Activated T-helper 2 cell treated with anti-CD3 and anti-CD28 coated beads, Interferon-gamma antibody, Interleukin-2, Interleukin-4, amounts not matched to agents 10 μg/mL and 5 μg/mL and 100 μg/mL, durations not matched to agents 14 hours and 24 hours and 36 hours (primary cell): ENCODE data around the gene DNAH9. TPM values are rescaled to one million over a fixed set of nuclear protein-coding genes. Genes with fewer than 3 reads are reported as not detected.

Source experiments
- DNase-seq: peaks from one replicate; pipeline ENCODE4 v3.0.0; 2021; ENCODE audit warnings: low spot score
- H3K27ac Mint-ChIP-seq: one replicate; pipeline ENCODE4 v1.8.0; 2021; ENCODE audit warnings: mixed read lengths
- H3K27me3 Mint-ChIP-seq: one replicate; pipeline ENCODE4 v1.8.0; 2021; ENCODE audit warnings: low read depth, mixed read lengths
- H3K36me3 Mint-ChIP-seq: one replicate; pipeline ENCODE4 v1.8.0; 2021; ENCODE audit warnings: low read depth, mixed read lengths
- H3K4me1 Mint-ChIP-seq: one replicate; pipeline ENCODE4 v1.8.0; 2021; ENCODE audit warnings: low read depth, mixed read lengths
- H3K4me3 Mint-ChIP-seq: one replicate; pipeline ENCODE4 v1.8.0; 2021; ENCODE audit warnings: low read depth, mild to moderate bottlenecking, moderate library complexity, mixed read lengths
- H3K9me3 Mint-ChIP-seq: one replicate; pipeline ENCODE4 v1.8.0; 2021; ENCODE audit warnings: mixed read lengths
- intact Hi-C: fragments of 100-400 bp; cut with micrococcal nuclease; formaldehyde crosslinking; loops from one replicate; pipeline ENCODE4 v1.15.1; 2023
- total RNA-seq: library from RNA; stranded (reverse); gene quantifications from 2 replicates; pipeline ENCODE4 v1.2.3, GENCODE V29; 2022

DNAH9 gene
- total RNA-seq, 1 donor from 2014 or later, result not detected

GRCh38 chr17:11643851-11644250 lies 45.6 kb downstream of the DNAH9 start:
- Mint-ChIP-seq H3K36me3 (no peaks in the 10 kb centered on the region), H3K9me3 (peaks cover 10% of the 10 kb centered on the region), H3K27ac (no peak overlapping the region), H3K27me3 (no peaks in the 10 kb centered on the region), H3K4me1 (no peaks in the 10 kb centered on the region), H3K4me3 (no peak overlapping the region)
- no peak for DNase-seq
- intact Hi-C loops, result loop anchor here (5.0 kb wide), 1 partner anchor 767 kb away; no protein-coding TSS in a partner anchor

GRCh38 chr17:11644265-11645212 lies 46.3 kb downstream of the DNAH9 start:
- Mint-ChIP-seq H3K4me3 (no peak overlapping the region), H3K9me3 (peaks cover 8% of the 10 kb centered on the region), H3K27me3 (no peaks in the 10 kb centered on the region), H3K4me1 (no peaks in the 10 kb centered on the region), H3K27ac (no peak overlapping the region), H3K36me3 (no peaks in the 10 kb centered on the region)
- DNase-seq, result no peak
- intact Hi-C loops, result loop anchor here (5.0 kb wide), 1 partner anchor 767 kb away; no protein-coding TSS in a partner anchor

- no peak overlapping the region for H3K4me3 Mint-ChIP-seq
- H3K36me3 Mint-ChIP-seq, result no peaks in the 10 kb centered on the region
- no peak overlapping the region for H3K27ac Mint-ChIP-seq
- DNase-seq, result no peak
- intact Hi-C loops, result no loop called here
- H3K4me1 Mint-ChIP-seq, result no peaks in the 10 kb centered on the region
- H3K9me3 Mint-ChIP-seq, result peaks cover 8% of the 10 kb centered on the region
- no peaks in the 10 kb centered on the region for H3K27me3 Mint-ChIP-seq
Measured at GRCh38 chr17:11645426-11645825, 47.2 kb downstream of the DNAH9 start.

- no peak for DNase-seq
- no peak overlapping the region for H3K27ac Mint-ChIP-seq
- intact Hi-C loops, result no loop called here
- H3K4me3 Mint-ChIP-seq, result no peak overlapping the region
- H3K27me3 Mint-ChIP-seq, result no peaks in the 10 kb centered on the region
- no peaks in the 10 kb centered on the region for H3K36me3 Mint-ChIP-seq
- peaks cover 13% of the 10 kb centered on the region for H3K9me3 Mint-ChIP-seq
- no peaks in the 10 kb centered on the region for H3K4me1 Mint-ChIP-seq
Measured at GRCh38 chr17:11651089-11651488, 52.8 kb downstream of the DNAH9 start.

GRCh38 chr17:11668618-11669017 lies 70.3 kb downstream of the DNAH9 start:
- intact Hi-C loops, result no loop called here
- Mint-ChIP-seq H3K9me3 (peaks cover 14% of the 10 kb centered on the region), H3K36me3 (no peaks in the 10 kb centered on the region)

GRCh38 chr17:11671126-11671525 lies 72.9 kb downstream of the DNAH9 start:
- DNase-seq, result no peak
- Mint-ChIP-seq H3K9me3 (no peaks in the 10 kb centered on the region), H3K36me3 (no peaks in the 10 kb centered on the region), H3K27me3 (no peaks in the 10 kb centered on the region), H3K27ac (no peak overlapping the region), H3K4me3 (no peak overlapping the region), H3K4me1 (no peaks in the 10 kb centered on the region)
- intact Hi-C loops, result no loop called here

More at GRCh38 chr17:11668618-11669017, 70.3 kb downstream of the DNAH9 start:
- Mint-ChIP-seq H3K4me1 (no peaks in the 10 kb centered on the region), H3K27ac (no peak overlapping the region), H3K27me3 (no peaks in the 10 kb centered on the region), H3K4me3 (no peak overlapping the region)
- no peak for DNase-seq

- DNase-seq, result no peak
- intact Hi-C loops, result no loop called here
- Mint-ChIP-seq H3K9me3 (peaks cover 34% of the 10 kb centered on the region), H3K4me1 (no peaks in the 10 kb centered on the region), H3K4me3 (no peak overlapping the region), H3K36me3 (no peaks in the 10 kb centered on the region), H3K27ac (no peak overlapping the region), H3K27me3 (no peaks in the 10 kb centered on the region)
Measured at GRCh38 chr17:11682646-11683045, 84.4 kb downstream of the DNAH9 start.

GRCh38 chr17:11690681-11691080 lies 92.4 kb downstream of the DNAH9 start:
- H3K27me3 Mint-ChIP-seq, result no peaks in the 10 kb centered on the region
- H3K4me1 Mint-ChIP-seq, result no peaks in the 10 kb centered on the region
- H3K27ac Mint-ChIP-seq, result no peak overlapping the region
- DNase-seq, result no peak
- no peaks in the 10 kb centered on the region for H3K36me3 Mint-ChIP-seq
- intact Hi-C loops, result no loop called here
- H3K9me3 Mint-ChIP-seq, result peaks cover 17% of the 10 kb centered on the region
- H3K4me3 Mint-ChIP-seq, result no peak overlapping the region

GRCh38 chr17:11692688-11693087 lies 94.4 kb downstream of the DNAH9 start:
- intact Hi-C loops, result no loop called here
- Mint-ChIP-seq H3K4me1 (no peaks in the 10 kb centered on the region), H3K9me3 (peaks cover 11% of the 10 kb centered on the region)

GRCh38 chr17:11693284-11693683 lies 95.0 kb downstream of the DNAH9 start:
- Mint-ChIP-seq H3K4me3 (no peak overlapping the region), H3K27me3 (no peaks in the 10 kb centered on the region), H3K36me3 (no peaks in the 10 kb centered on the region), H3K27ac (no peak overlapping the region), H3K9me3 (peaks cover 10% of the 10 kb centered on the region), H3K4me1 (no peaks in the 10 kb centered on the region)
- intact Hi-C loops, result no loop called here
- DNase-seq, result no peak

More at GRCh38 chr17:11692688-11693087, 94.4 kb downstream of the DNAH9 start:
- Mint-ChIP-seq H3K27ac (no peak overlapping the region), H3K36me3 (no peaks in the 10 kb centered on the region), H3K4me3 (no peak overlapping the region), H3K27me3 (no peaks in the 10 kb centered on the region)
- no peak for DNase-seq

GRCh38 chr17:11700668-11701067 lies 102.4 kb downstream of the DNAH9 start:
- intact Hi-C loops, result no loop called here
- Mint-ChIP-seq H3K4me1 (no peaks in the 10 kb centered on the region), H3K36me3 (no peaks in the 10 kb centered on the region), H3K4me3 (no peak overlapping the region), H3K9me3 (peaks cover 23% of the 10 kb centered on the region), H3K27ac (no peak overlapping the region), H3K27me3 (no peaks in the 10 kb centered on the region)
- DNase-seq, result no peak

- H3K36me3 Mint-ChIP-seq, result no peaks in the 10 kb centered on the region
- H3K4me3 Mint-ChIP-seq, result no peak overlapping the region
- no peaks in the 10 kb centered on the region for H3K4me1 Mint-ChIP-seq
- intact Hi-C loops, result no loop called here
- H3K27me3 Mint-ChIP-seq, result no peaks in the 10 kb centered on the region
- DNase-seq, result no peak
- H3K9me3 Mint-ChIP-seq, result peaks cover 23% of the 10 kb centered on the region
- H3K27ac Mint-ChIP-seq, result no peak overlapping the region
Measured at GRCh38 chr17:11701911-11702310, 103.6 kb downstream of the DNAH9 start.

- Mint-ChIP-seq H3K4me3 (no peak overlapping the region), H3K4me1 (no peaks in the 10 kb centered on the region), H3K9me3 (peaks cover 14% of the 10 kb centered on the region)
Measured at GRCh38 chr17:11704041-11704440, 105.8 kb downstream of the DNAH9 start.

More at GRCh38 chr17:11704041-11704440, 105.8 kb downstream of the DNAH9 start:
- intact Hi-C loops, result no loop called here
- H3K36me3 Mint-ChIP-seq, result no peaks in the 10 kb centered on the region
- H3K27me3 Mint-ChIP-seq, result no peaks in the 10 kb centered on the region
- DNase-seq, result no peak
- no peak overlapping the region for H3K27ac Mint-ChIP-seq
